Measurements from ENCODE around the gene APAF1.

The APAF1 gene

GRCh38 chr12:98758331-98758730 lies 113.2 kb downstream of the APAF1 start:
- ATAC-seq (ENCODE audit: low read depth) (no peak), DNase-seq (ENCODE audit: low spot score) (no peak)
- no peaks in the 10 kb centered on the region for H3K9me3 ChIP-seq (ENCODE audit: severe bottlenecking)
- no peak overlapping the region for H3K4me3 ChIP-seq (ENCODE audit: severe bottlenecking)
- H3K27ac ChIP-seq (ENCODE audit: poor library complexity, severe bottlenecking) = no peak overlapping the region
- TF ChIP-seq CTCF (IDR thresholded peaks at IDR 0.05; ENCODE audit: poor library complexity, severe bottlenecking) = no peak
- no peaks in the 10 kb centered on the region for H3K4me1 ChIP-seq (ENCODE audit: insufficient read depth, poor library complexity, severe bottlenecking)
- H3K36me3 ChIP-seq (ENCODE audit: low read depth) = no peaks in the 10 kb centered on the region
- H3K27me3 ChIP-seq (ENCODE audit: insufficient read depth, poor library complexity, severe bottlenecking) = no peaks in the 10 kb centered on the region

- DNase-seq (ENCODE audit: low spot score) = no peak
These were observed 118.6 kb downstream of the APAF1 start for GRCh38 chr12:98763656-98764055.

GRCh38 chr12:98767248-98767647 lies 122.2 kb downstream of the APAF1 start:
- no peak overlapping the region for H3K4me3 ChIP-seq (ENCODE audit: severe bottlenecking)
- no peaks in the 10 kb centered on the region for H3K27me3 ChIP-seq (ENCODE audit: insufficient read depth, poor library complexity, severe bottlenecking)
- no peak for DNase-seq (ENCODE audit: low spot score)
- no peak for ATAC-seq (ENCODE audit: low read depth)
- H3K36me3 ChIP-seq (ENCODE audit: low read depth) = no peaks in the 10 kb centered on the region
- no peak for TF ChIP-seq CTCF (IDR thresholded peaks at IDR 0.05; ENCODE audit: poor library complexity, severe bottlenecking)
- no peaks in the 10 kb centered on the region for H3K4me1 ChIP-seq (ENCODE audit: insufficient read depth, poor library complexity, severe bottlenecking)
- H3K9me3 ChIP-seq (ENCODE audit: severe bottlenecking) = no peaks in the 10 kb centered on the region
- H3K27ac ChIP-seq (ENCODE audit: poor library complexity, severe bottlenecking) = no peak overlapping the region

More at GRCh38 chr12:98763656-98764055, 118.6 kb downstream of the APAF1 start:
- ATAC-seq (ENCODE audit: low read depth) = no peak
- no peaks in the 10 kb centered on the region for H3K4me1 ChIP-seq (ENCODE audit: insufficient read depth, poor library complexity, severe bottlenecking)
- H3K27ac ChIP-seq (ENCODE audit: poor library complexity, severe bottlenecking) = no peak overlapping the region
- no peak for TF ChIP-seq CTCF (IDR thresholded peaks at IDR 0.05; ENCODE audit: poor library complexity, severe bottlenecking)
- no peaks in the 10 kb centered on the region for H3K27me3 ChIP-seq (ENCODE audit: insufficient read depth, poor library complexity, severe bottlenecking)
- no peaks in the 10 kb centered on the region for H3K9me3 ChIP-seq (ENCODE audit: severe bottlenecking)
- H3K36me3 ChIP-seq (ENCODE audit: low read depth) = no peaks in the 10 kb centered on the region
- H3K4me3 ChIP-seq (ENCODE audit: severe bottlenecking) = no peak overlapping the region

- no peak overlapping the region for H3K27ac ChIP-seq (ENCODE audit: poor library complexity, severe bottlenecking)
- no peaks in the 10 kb centered on the region for H3K27me3 ChIP-seq (ENCODE audit: insufficient read depth, poor library complexity, severe bottlenecking)
- H3K36me3 ChIP-seq (ENCODE audit: low read depth) = no peaks in the 10 kb centered on the region
- no peak for TF ChIP-seq CTCF (IDR thresholded peaks at IDR 0.05; ENCODE audit: poor library complexity, severe bottlenecking)
- DNase-seq (ENCODE audit: low spot score) = no peak
- H3K4me1 ChIP-seq (ENCODE audit: insufficient read depth, poor library complexity, severe bottlenecking) = no peaks in the 10 kb centered on the region
- H3K4me3 ChIP-seq (ENCODE audit: severe bottlenecking) = no peak overlapping the region
- no peaks in the 10 kb centered on the region for H3K9me3 ChIP-seq (ENCODE audit: severe bottlenecking)
- ATAC-seq (ENCODE audit: low read depth) = no peak
These were observed 124.0 kb downstream of the APAF1 start for GRCh38 chr12:98769068-98769467.

- H3K9me3 ChIP-seq (ENCODE audit: severe bottlenecking) = no peaks in the 10 kb centered on the region
- no peak for DNase-seq (ENCODE audit: low spot score)
- no peaks in the 10 kb centered on the region for H3K4me1 ChIP-seq (ENCODE audit: insufficient read depth, poor library complexity, severe bottlenecking)
- no peak for ATAC-seq (ENCODE audit: low read depth)
- H3K36me3 ChIP-seq (ENCODE audit: low read depth) = no peaks in the 10 kb centered on the region
- H3K4me3 ChIP-seq (ENCODE audit: severe bottlenecking) = no peak overlapping the region
- TF ChIP-seq CTCF (IDR thresholded peaks at IDR 0.05; ENCODE audit: poor library complexity, severe bottlenecking) = no peak
- no peak overlapping the region for H3K27ac ChIP-seq (ENCODE audit: poor library complexity, severe bottlenecking)
- no peaks in the 10 kb centered on the region for H3K27me3 ChIP-seq (ENCODE audit: insufficient read depth, poor library complexity, severe bottlenecking)
These were observed 125.1 kb downstream of the APAF1 start for GRCh38 chr12:98770230-98770629.
